Karpas-422 (cell line): ENCODE measurements around the gene COPZ2. TPM values are rescaled to one million over a fixed set of nuclear protein-coding genes. Genes with fewer than 3 reads are reported as not detected.
"Not testable (repeated sequence)": the region's sequence is repeated elsewhere in the genome, so short reads cannot be mapped to it uniquely, and the experiment has no call there.

Experiments
- DNase-seq: peaks from one replicate; pipeline ENCODE4 v3.0.0-alpha.2; 2015
- H2AFZ ChIP-seq: fragments of 200-600 bp; sonication (generic); 2 replicates; pipeline ENCODE4 v1.6.1; 2014; ENCODE audit warnings: antibody characterized with exemption, low read length, mixed read lengths
- H3K27ac ChIP-seq: fragments of 200-600 bp; sonication (generic); 2 replicates; pipeline ENCODE4 v1.5.1; 2014; ENCODE audit warnings: mild to moderate bottlenecking, low read length, moderate library complexity
- H3K27me3 ChIP-seq: fragments of 200-600 bp; sonication (generic); 2 replicates; pipeline ENCODE4 v1.6.1; 2014; ENCODE audit warnings: low read length, mixed read lengths
- H3K36me3 ChIP-seq: fragments of 200-600 bp; sonication (generic); 2 replicates; pipeline ENCODE4 v1.6.1; 2014; ENCODE audit warnings: low read length, mixed read lengths; ENCODE audit not compliant: insufficient read depth
- H3K4me1 ChIP-seq: fragments of 200-600 bp; sonication (generic); 2 replicates; pipeline ENCODE4 v1.6.1; 2014; ENCODE audit warnings: mild to moderate bottlenecking, low read length, mixed read lengths
- H3K4me2 ChIP-seq: fragments of 200-600 bp; sonication (generic); 2 replicates; pipeline ENCODE4 v1.6.1; 2014; ENCODE audit warnings: low read length, low read depth, mild to moderate bottlenecking; ENCODE audit not compliant: poor library complexity, severe bottlenecking
- H3K4me3 ChIP-seq: fragments of 200-600 bp; sonication (generic); 2 replicates; pipeline ENCODE4 v1.5.1; 2014; ENCODE audit warnings: mild to moderate bottlenecking, antibody characterized with exemption, low read length, mixed read lengths
- H3K79me2 ChIP-seq: fragments of 200-600 bp; sonication (generic); 2 replicates; pipeline ENCODE4 v1.6.1; 2014; ENCODE audit warnings: mild to moderate bottlenecking, low read length, mixed read lengths
- H3K9ac ChIP-seq: fragments of 200-600 bp; sonication (generic); 2 replicates; pipeline ENCODE4 v1.6.0; 2014; ENCODE audit warnings: low read length
- H3K9me2 ChIP-seq: fragments of 200-600 bp; sonication (generic), shearing (Covaris generic); replicated peaks from 2 replicates; pipeline ENCODE4 v1.6.0; 2014; ENCODE audit warnings: mild to moderate bottlenecking, low read length, moderate library complexity; ENCODE audit not compliant: insufficient read depth
- H3K9me3 ChIP-seq: fragments of 300-700, 200-600 bp; sonication (generic); 2 replicates; pipeline ENCODE4 v1.6.1; 2014; ENCODE audit warnings: low read length, mixed read lengths
- H4K20me1 ChIP-seq: fragments of 200-600 bp; sonication (generic); 2 replicates; pipeline ENCODE4 v1.6.1; 2014; ENCODE audit warnings: mild to moderate bottlenecking, antibody characterized with exemption, low read length, low read depth; ENCODE audit not compliant: insufficient read depth
- total RNA-seq: library from RNA; depleted of rRNA; stranded (reverse); fragments of >200 nt; shearing (Covaris generic); gene quantifications from 2 replicates; pipeline ENCODE4 v1.2.3, GENCODE V29; 2014; ENCODE audit warnings: low replicate concordance

The COPZ2 gene
- total RNA-seq, 1 experiment from 2014 or later = not detected

GRCh38 chr17:48003417-48004151, 34.0 kb downstream of the COPZ2 start:
- no peak overlapping the region for H3K9ac ChIP-seq
- peak overlapping the region; percentile 4; the same call in 1 of the 2 replicates for H2AFZ ChIP-seq
- no peaks in the 10 kb centered on the region for H3K9me2 ChIP-seq
- H4K20me1 ChIP-seq = no peaks in the 10 kb centered on the region
- H3K79me2 ChIP-seq = no peaks in the 10 kb centered on the region
- no peaks in the 10 kb centered on the region for H3K9me3 ChIP-seq
- peak overlapping the region; percentile 36; the same call in 1 of the 2 replicates for H3K4me3 ChIP-seq
- DNase-seq = no peak
- H3K4me2 ChIP-seq = peak overlapping the region; percentile 61
- peaks cover 45% of the 10 kb centered on the region for H3K4me1 ChIP-seq
- H3K27ac ChIP-seq = no peak overlapping the region; the same call in 1 of the 2 replicates
- no peaks in the 10 kb centered on the region for H3K36me3 ChIP-seq
- H3K27me3 ChIP-seq = no peaks in the 10 kb centered on the region

DNA sequence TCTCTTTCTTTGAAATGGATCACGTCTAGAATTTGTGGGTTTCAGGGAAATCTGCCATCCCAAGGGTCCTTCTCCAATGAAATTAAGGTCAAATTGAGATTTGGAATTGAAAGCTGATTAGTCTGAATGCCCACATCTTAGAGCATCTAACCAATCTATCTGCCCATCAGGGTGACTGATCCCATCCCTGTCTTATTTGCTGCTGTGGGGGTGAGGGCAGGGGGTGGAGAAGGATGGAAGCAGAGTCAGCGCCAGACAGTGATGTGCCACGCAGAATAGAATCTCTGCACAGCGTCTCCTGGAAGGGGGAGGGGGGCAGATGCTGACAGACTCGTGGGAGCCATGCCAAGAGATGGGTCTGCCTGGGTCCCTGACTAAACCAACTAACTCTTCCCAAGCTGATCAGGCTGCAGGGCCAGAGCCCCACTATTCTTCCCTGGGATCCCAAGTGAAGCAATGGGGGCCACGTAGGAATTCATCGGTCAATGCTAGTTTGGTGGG, 34.6 kb downstream of the COPZ2 start:
- peak overlapping the region; percentile 73 for H3K27ac ChIP-seq
- no peak for DNase-seq
- H3K36me3 ChIP-seq = no peaks in the 10 kb centered on the region
- H3K79me2 ChIP-seq = no peaks in the 10 kb centered on the region
- no peaks in the 10 kb centered on the region for H3K9me2 ChIP-seq
- H3K4me2 ChIP-seq = peak overlapping the region; percentile 61
- peaks cover 45% of the 10 kb centered on the region for H3K4me1 ChIP-seq
- H3K27me3 ChIP-seq = no peaks in the 10 kb centered on the region
- no peaks in the 10 kb centered on the region for H4K20me1 ChIP-seq
- H3K9ac ChIP-seq = peak overlapping the region; percentile 41; the same call in 1 of the 2 replicates
- H3K4me3 ChIP-seq = peak overlapping the region; percentile 36; the same call in 1 of the 2 replicates
- H3K9me3 ChIP-seq = no peaks in the 10 kb centered on the region
- H2AFZ ChIP-seq = peak overlapping the region; percentile 34

- Histone ChIP-seq H3K9ac (peak overlapping the region; percentile 41), H3K27me3 (no peaks in the 10 kb centered on the region), H3K4me1 (peaks cover 45% of the 10 kb centered on the region), H4K20me1 (no peaks in the 10 kb centered on the region), H3K4me3 (peak overlapping the region; percentile 36), H3K79me2 (no peaks in the 10 kb centered on the region), H3K4me2 (peak overlapping the region; percentile 61), H3K9me3 (no peaks in the 10 kb centered on the region), H3K36me3 (no peaks in the 10 kb centered on the region), H2AFZ (peak overlapping the region; percentile 34), H3K9me2 (no peaks in the 10 kb centered on the region), H3K27ac (peak overlapping the region; percentile 73)
- peak; percentile 89 for DNase-seq
These were observed 35.2 kb downstream of the COPZ2 start for GRCh38 chr17:48002266-48002915.

GRCh38 chr17:48001657-48002056, 35.9 kb downstream of the COPZ2 start:
- H3K4me2 ChIP-seq, H4K20me1 ChIP-seq, H3K27ac ChIP-seq, H3K9ac ChIP-seq, H3K36me3 ChIP-seq, H3K9me3 ChIP-seq, H3K27me3 ChIP-seq, H3K79me2 ChIP-seq, H3K4me3 ChIP-seq, H2AFZ ChIP-seq, DNase-seq, H3K9me2 ChIP-seq: not testable (repeated sequence)
- peaks cover 45% of the 10 kb centered on the region for H3K4me1 ChIP-seq

DNA sequence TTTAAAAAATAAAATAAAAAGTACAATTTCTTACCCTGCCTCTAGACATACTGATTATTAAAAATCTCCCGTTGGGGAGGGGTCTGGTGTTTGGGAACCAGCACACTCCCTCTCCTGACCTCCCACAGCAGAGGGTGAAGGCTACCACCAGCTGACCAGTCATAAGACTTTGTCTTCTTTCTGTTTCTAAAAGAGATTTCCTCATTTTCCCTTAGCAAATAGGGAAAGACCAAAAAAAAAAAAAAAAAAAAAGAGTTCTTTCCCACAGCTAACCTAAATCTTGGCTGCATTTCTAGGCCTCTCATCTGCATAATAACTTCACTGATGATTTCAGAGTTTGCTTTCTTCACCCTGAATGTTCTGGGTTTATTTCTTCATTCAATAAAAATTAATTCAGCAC, 36.4 kb downstream of the COPZ2 start:
- peaks cover 45% of the 10 kb centered on the region for H3K4me1 ChIP-seq
- no peaks in the 10 kb centered on the region for H3K36me3 ChIP-seq
- H3K4me2 ChIP-seq = no peak overlapping the region
- H3K9me2 ChIP-seq = no peaks in the 10 kb centered on the region
- DNase-seq = no peak
- H2AFZ ChIP-seq = no peak overlapping the region
- H3K79me2 ChIP-seq = no peaks in the 10 kb centered on the region
- no peaks in the 10 kb centered on the region for H3K27me3 ChIP-seq
- H3K9ac ChIP-seq = no peak overlapping the region
- H3K27ac ChIP-seq = no peak overlapping the region
- H4K20me1 ChIP-seq = no peaks in the 10 kb centered on the region
- no peaks in the 10 kb centered on the region for H3K9me3 ChIP-seq
- no peak overlapping the region for H3K4me3 ChIP-seq

DNA sequence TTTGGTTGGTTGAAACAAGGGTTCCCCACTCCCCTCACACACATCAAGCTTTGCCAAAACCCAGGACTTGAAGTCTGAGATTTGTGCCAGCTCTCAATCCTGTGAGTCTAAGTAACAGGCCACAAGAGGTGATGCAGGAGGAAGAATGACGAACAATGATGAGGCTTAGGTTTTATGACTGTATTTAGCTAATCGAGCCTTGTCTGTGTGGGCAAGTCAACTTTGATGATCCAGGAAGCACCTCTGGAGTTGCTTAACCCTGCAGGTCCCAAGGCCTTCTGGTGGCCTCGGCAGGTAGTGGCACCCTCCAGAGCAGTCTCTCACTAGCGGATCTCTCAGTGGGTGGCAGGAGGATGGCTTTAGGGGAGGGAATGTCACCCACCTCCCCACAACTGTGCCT, 38.0 kb downstream of the COPZ2 start:
- Histone ChIP-seq H2AFZ (no peak overlapping the region), H3K27me3 (no peaks in the 10 kb centered on the region), H3K9ac (no peak overlapping the region), H3K4me3 (no peak overlapping the region), H3K9me3 (no peaks in the 10 kb centered on the region), H3K79me2 (no peaks in the 10 kb centered on the region), H4K20me1 (no peaks in the 10 kb centered on the region), H3K4me1 (peaks cover 39% of the 10 kb centered on the region), H3K4me2 (no peak overlapping the region), H3K27ac (no peak overlapping the region), H3K9me2 (no peaks in the 10 kb centered on the region), H3K36me3 (no peaks in the 10 kb centered on the region)
- peak; percentile 52 for DNase-seq

DNA sequence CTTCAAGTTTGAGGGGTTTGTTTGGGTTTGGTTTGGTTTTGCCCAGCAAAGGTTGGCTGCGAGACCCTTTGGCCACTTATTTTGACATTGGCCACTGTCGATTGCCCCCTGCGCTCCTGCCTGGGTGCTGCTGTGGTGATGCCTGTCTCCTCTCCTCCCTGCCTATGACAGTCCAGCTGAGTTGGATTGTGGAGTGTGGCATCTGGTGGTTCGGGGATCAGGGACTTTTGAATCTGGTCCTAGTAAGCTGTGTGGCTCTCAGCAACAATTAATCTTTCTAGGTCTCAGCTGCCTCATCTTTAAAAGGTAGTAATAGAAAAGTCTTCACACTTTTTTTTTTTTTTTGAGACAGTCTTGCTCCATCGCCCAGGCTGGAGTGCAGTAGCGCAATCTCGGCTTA, 39.6 kb downstream of the COPZ2 start:
- H4K20me1 ChIP-seq = no peaks in the 10 kb centered on the region
- no peak overlapping the region for H3K4me3 ChIP-seq
- H3K79me2 ChIP-seq = no peaks in the 10 kb centered on the region
- no peaks in the 10 kb centered on the region for H3K27me3 ChIP-seq
- no peak overlapping the region for H3K27ac ChIP-seq
- H3K4me1 ChIP-seq = peaks cover 23% of the 10 kb centered on the region
- no peak for DNase-seq
- no peak overlapping the region for H3K9ac ChIP-seq
- no peaks in the 10 kb centered on the region for H3K36me3 ChIP-seq
- H2AFZ ChIP-seq = no peak overlapping the region
- no peaks in the 10 kb centered on the region for H3K9me2 ChIP-seq
- H3K9me3 ChIP-seq = no peaks in the 10 kb centered on the region
- no peak overlapping the region for H3K4me2 ChIP-seq

DNA sequence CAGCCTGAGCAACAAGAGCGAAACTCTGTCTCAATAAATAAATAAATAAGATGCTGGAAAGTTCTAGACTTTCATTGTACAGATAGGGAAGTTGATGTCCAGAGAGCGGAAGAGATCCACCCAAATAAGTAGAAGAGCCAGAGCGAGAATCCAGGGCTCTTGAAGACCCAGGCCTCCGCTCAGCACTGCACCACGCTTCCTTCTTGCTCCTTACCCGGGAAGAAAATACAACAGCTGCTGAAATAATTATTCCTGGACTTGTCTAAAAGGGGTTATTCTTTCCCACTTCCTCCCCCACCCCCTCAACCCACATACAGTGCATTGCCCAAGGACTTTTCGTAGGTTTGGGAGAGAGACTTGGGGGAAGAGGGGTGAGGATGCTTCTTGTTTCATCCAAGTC, 40.0 kb downstream of the COPZ2 start:
- no peaks in the 10 kb centered on the region for H3K79me2 ChIP-seq
- H3K36me3 ChIP-seq = no peaks in the 10 kb centered on the region
- H3K4me1 ChIP-seq = peaks cover 19% of the 10 kb centered on the region
- no peak overlapping the region for H2AFZ ChIP-seq
- H3K9me3 ChIP-seq = no peaks in the 10 kb centered on the region
- H3K4me3 ChIP-seq = no peak overlapping the region
- no peak for DNase-seq
- H3K9me2 ChIP-seq = no peaks in the 10 kb centered on the region
- no peak overlapping the region for H3K4me2 ChIP-seq
- H4K20me1 ChIP-seq = no peaks in the 10 kb centered on the region
- no peak overlapping the region for H3K27ac ChIP-seq
- no peaks in the 10 kb centered on the region for H3K27me3 ChIP-seq
- H3K9ac ChIP-seq = no peak overlapping the region
